AG04450 (cell line): ENCODE data around the gene SPOP. TPM values are rescaled to one million over a fixed set of nuclear protein-coding genes. Genes with fewer than 3 reads are reported as not detected.

ENCODE experiments used
- CTCF ChIA-PET: fragments of 300-600, 350-600 bp; formaldehyde crosslinking; extraction: SDS; loops from one replicate; lab custom pipeline; 2022; ENCODE audit warnings: antibody characterized with exemption, inconsistent platforms; lab: Charles Lee
- POLR2A ChIA-PET: fragments of 350-600 bp; formaldehyde crosslinking; extraction: SDS; loops from one replicate; lab custom pipeline; 2021; ENCODE audit warnings: antibody characterized with exemption, inconsistent platforms; lab: Yijun Ruan, JAX
- DNase-seq: peaks from one replicate; pipeline ENCODE4 v3.0.0-alpha.2; 2011; ENCODE audit warnings: low read depth, low spot score
- H3K27ac ChIP-seq: one replicate; pipeline ENCODE4 v1.5.1; 2012; ENCODE audit warnings: low read depth, low read length, control low read depth
- H3K27me3 ChIP-seq: one replicate; pipeline ENCODE4 v1.6.0; 2012; ENCODE audit warnings: low read length; ENCODE audit not compliant: control insufficient read depth, insufficient read depth
- H3K4me3 ChIP-seq: 2 replicates; pipeline ENCODE4 v1.5.1; 2011; ENCODE audit warnings: mild to moderate bottlenecking, low read depth, low read length, control low read depth
- H3K9me3 ChIP-seq: 2 replicates; pipeline ENCODE4 v1.5.1; 2012; ENCODE audit warnings: low read length; ENCODE audit not compliant: control insufficient read depth, insufficient read depth
- polyA plus RNA-seq: library from polyadenylated mRNA; depleted of rRNA; stranded (reverse); fragments of >200 nt; gene quantifications from 2 replicates; pipeline ENCODE4 v1.2.3, GENCODE V29; 2011
- TF ChIP-seq, protein P1 (sequence below): IDR thresholded peaks from 2 replicates; pipeline ENCODE4 v1.5.1; 2011; ENCODE audit warnings: low read depth, low read length, control low read depth, inconsistent platforms

Gene SPOP
- polyA plus RNA-seq, 1 experiment = 51.6 TPM

DNA sequence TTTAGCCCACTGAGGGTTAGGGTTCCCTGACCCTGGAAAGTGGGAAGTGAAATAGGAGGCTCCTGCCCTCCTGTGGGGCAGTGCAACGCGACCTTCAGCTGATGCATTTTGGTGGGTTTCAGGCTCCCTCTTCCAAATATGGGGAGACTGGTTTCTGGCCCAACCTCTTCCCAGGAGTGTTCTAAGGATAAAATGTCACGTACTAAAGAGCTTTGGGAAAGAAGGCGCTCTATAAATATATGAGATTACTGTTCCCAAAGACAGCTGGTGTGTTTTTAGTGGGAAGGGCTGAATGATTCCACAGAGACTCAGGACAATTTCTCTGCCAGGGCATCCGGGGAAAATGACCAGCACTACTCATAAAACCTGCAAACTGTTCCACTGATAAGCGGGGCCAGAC, 20.1 kb upstream of the SPOP start:
- Histone ChIP-seq H3K4me3 (no peak overlapping the region), H3K27ac (no peak overlapping the region), H3K27me3 (no peaks in the 10 kb centered on the region), H3K9me3 (no peaks in the 10 kb centered on the region)
- ChIA-PET CTCF (interaction anchor here (1.1 to 9.7 kb wide), 8 partner anchors 122 to 142 kb away, joined by 3 to 99 read pairs (median 4); partner anchors contain the start of gene NXPH3), POLR2A (interaction anchor here (0.5 to 1.1 kb wide), 2 partner anchors 10 to 362 kb away, joined by 3 to 4 read pairs; partner anchors contain the start of gene SLC35B1)
- TF ChIP-seq, protein P1, sequence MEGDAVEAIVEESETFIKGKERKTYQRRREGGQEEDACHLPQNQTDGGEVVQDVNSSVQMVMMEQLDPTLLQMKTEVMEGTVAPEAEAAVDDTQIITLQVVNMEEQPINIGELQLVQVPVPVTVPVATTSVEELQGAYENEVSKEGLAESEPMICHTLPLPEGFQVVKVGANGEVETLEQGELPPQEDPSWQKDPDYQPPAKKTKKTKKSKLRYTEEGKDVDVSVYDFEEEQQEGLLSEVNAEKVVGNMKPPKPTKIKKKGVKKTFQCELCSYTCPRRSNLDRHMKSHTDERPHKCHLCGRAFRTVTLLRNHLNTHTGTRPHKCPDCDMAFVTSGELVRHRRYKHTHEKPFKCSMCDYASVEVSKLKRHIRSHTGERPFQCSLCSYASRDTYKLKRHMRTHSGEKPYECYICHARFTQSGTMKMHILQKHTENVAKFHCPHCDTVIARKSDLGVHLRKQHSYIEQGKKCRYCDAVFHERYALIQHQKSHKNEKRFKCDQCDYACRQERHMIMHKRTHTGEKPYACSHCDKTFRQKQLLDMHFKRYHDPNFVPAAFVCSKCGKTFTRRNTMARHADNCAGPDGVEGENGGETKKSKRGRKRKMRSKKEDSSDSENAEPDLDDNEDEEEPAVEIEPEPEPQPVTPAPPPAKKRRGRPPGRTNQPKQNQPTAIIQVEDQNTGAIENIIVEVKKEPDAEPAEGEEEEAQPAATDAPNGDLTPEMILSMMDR = no peak
- DNase-seq = no peak

DNA sequence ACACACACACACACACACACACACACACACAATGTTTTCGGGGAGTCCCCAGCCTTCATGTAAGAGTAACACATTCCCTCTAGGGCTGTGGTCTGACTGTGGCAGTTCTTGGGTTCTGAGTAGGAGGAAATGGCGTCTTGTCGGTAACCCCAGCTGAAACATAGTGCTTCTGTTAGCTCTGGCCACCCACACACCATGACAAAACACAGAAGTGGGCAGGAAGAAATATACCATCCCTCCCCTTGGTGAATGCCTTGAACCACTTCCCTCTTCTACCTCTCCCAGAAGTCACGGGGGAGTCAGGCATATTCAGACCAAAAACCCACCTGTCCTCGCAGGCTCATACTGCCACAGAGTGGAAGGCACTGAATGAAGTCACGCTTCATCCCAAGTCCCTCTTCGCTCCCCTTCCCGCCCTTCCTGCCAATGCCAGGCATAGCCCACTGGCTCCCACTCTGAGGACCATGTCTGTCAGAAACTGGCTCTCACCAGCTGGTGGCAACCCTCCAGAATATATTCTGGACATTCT, 18.4 kb upstream of the SPOP start:
- DNase-seq = no peak
- no peak overlapping the region for H3K27ac ChIP-seq
- CTCF ChIA-PET = interaction anchor here (0.5 to 9.7 kb wide), 13 partner anchors 9 to 140 kb away, joined by 3 to 99 read pairs (median 6); partner anchors contain the start of genes NXPH3 and SLC35B1
- H3K4me3 ChIP-seq = no peak overlapping the region
- POLR2A ChIA-PET = no interaction called here
- TF ChIP-seq, protein P1 = no peak
- no peaks in the 10 kb centered on the region for H3K9me3 ChIP-seq
- H3K27me3 ChIP-seq = no peaks in the 10 kb centered on the region

DNA sequence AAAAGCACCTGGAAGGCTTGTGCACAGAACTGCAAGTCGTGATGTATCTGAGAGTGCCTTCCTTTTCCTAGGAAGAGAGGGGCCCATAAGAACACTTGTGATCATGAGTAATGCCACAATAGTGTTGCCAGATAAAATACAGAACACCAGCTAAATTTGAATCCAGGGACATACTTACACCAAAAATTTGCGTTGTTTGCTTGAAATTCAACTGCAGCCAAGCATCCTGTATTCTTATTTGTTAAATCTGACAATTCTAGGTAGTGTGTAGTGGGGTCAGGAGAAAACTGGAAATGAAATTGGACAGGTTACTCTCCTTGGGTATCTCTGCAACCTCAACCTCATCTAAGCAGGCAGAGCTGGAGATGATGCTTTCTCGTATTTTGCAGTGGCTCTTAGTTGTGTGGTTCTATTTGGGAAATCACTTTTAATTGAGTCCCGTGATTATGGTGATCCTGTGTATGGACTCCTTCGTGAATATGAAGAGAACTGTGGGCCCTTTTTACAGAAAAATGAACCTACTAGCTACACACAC, 17.9 kb upstream of the SPOP start:
- H3K27ac ChIP-seq = no peak overlapping the region

DNA sequence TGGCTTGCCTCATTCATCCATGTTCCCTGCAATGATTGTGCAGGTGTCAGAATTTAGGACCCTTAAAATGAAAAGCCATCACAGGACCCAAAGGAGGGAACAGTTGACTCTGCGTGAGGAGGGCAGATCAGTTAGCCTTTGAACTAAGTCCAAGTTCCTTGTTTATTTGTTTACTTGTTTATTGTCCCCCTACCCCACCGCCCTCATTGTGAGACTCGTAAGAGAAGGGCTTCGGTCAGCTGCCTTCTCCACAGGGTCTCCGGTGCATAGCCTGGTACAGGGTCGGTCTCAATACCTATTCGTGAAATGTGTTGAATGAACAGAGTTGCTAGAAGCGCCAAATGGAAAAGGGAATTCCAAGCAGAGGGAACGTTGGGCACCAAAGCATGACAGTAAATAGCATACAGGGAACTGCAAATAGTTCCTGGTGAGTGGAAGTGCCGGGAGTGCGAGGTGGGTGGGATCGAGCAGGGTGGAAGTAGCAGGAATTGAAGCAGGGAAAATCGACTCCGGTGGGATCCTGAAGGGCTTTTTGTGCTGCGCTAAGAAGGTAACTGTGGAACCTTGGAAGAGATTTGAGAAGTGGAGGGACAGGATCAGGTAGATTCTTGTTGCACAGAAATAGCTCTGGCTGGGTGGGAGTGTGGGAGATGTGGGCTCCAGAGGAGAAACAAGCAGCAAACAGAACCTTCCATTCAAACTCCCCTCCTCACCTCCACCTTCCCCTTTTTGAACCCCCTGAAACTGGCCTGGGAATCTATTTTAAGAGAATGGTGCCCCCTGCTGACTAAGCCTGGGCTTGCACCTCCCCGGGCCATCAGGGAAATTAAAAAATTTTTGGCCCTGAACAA, 17.2 kb upstream of the SPOP start:
- ChIA-PET POLR2A (no interaction called here), CTCF (interaction anchor here (0.8 to 9.7 kb wide), 14 partner anchors 10 to 138 kb away, joined by 3 to 99 read pairs (median 6); partner anchors contain the start of genes NXPH3 and SLC35B1)
- Histone ChIP-seq H3K27me3 (no peaks in the 10 kb centered on the region), H3K27ac (no peak overlapping the region), H3K9me3 (no peaks in the 10 kb centered on the region), H3K4me3 (no peak overlapping the region)
- TF ChIP-seq, protein P1 = peak; percentile 95
- no peak for DNase-seq

More for the DNA sequence above, 17.9 kb upstream of the SPOP start:
- CTCF ChIA-PET = interaction anchor here (0.5 to 9.7 kb wide), 14 partner anchors 10 to 139 kb away, joined by 3 to 99 read pairs (median 6); partner anchors contain the start of genes NXPH3 and SLC35B1
- H3K27me3 ChIP-seq = no peaks in the 10 kb centered on the region
- H3K4me3 ChIP-seq = no peak overlapping the region
- DNase-seq = no peak
- TF ChIP-seq, protein P1 = no peak
- POLR2A ChIA-PET = no interaction called here
- no peaks in the 10 kb centered on the region for H3K9me3 ChIP-seq
